ENCODE data around the gene CIBAR2. TPM values are rescaled to one million over a fixed set of nuclear protein-coding genes. Genes with fewer than 3 reads are reported as not detected.
A peak's percentile ranks its signal among the peaks of the same experiment; 100 is the strongest.

CIBAR2 gene
- total and polyA plus RNA-seq, 11 donors = not detected

DNA sequence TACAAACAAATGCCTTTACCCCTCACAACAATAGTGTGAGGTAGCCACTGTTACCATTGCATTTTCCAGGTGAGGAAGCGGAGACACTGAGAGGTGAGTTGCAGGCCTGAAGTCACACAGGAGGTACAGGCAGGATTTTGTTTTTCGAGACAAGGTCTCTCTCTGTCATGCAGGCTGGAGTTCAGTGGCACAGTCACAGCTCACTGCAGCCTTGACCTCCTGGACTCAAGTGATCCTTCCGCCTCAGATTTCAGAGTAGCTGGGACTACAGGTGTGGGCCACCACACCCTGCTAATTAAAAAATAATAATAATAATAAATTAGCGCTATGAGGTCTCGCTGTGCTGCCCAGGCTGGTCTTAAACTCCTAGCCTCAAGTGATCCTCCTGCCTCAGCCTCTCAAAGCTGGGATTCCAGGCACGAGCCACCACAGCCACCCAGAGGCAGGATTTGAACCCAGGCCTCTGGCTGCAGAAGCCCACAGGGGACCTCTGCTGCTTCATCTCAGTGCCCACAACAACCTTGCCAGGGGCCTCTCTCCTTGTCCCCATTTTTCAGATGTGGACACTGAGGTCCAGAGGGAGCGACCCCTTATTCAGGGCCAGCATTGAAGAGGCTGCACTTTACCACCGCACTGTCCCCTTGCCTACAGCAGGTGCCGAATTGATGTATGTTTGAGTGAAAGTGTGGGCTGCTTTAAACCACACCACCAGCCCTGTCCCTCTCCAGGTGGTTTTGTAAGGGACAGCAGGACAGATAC lies 16.0 kb upstream of the CIBAR2 start:
- intact Hi-C loops (cut with DNase I) = loop anchor here in 5 of 10 donors (5.0 to 10.0 kb wide), 5 partner anchors 39 to 427 kb away; no protein-coding TSS in a partner anchor
- Histone ChIP-seq H3K4me3 (no peak overlapping the region), H3K27ac (no peak overlapping the region), H3K27me3 (no peaks in the 10 kb centered on the region), H3K36me3 (no peaks in the 10 kb centered on the region), H3K9me3 (no peaks in the 10 kb centered on the region), H3K4me1 (peaks cover 0 to 60% (median 42%) of the 10 kb centered on the region in 12 donors)
- 85 to 95% (median 87%) methylated on average over 9 of the region's 9 CpGs for WGBS, 4 donors
- TF ChIP-seq POLR2A (IDR thresholded peaks at IDR 0.05) (no peak), CTCF (IDR thresholded peaks at IDR 0.05) (no peak)
- no peak for ATAC-seq
- no peak for DNase-seq

DNA sequence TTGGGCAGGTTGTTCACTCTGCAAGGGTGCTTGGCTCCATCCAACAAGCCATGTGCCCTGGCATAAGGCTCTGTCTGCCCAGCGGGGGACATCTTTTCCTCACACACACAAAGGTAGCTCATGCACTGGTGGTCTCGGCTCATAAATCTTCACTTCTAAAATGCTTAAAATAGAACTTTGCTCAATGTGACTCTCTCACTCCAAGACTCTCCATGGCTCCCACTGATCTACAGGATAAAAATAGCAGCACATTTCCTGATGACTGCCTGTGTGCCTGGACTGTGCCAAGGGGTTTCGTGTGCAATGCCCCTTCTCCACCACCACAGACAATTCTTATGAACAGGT lies 15.1 kb upstream of the CIBAR2 start:
- 81 to 92% (median 85%) methylated on average over 3 of the region's 3 CpGs for WGBS, 4 donors
- DNase-seq (no peak), ATAC-seq (no peak)
- Histone ChIP-seq H3K27ac (no peak overlapping the region), H3K4me1 (peaks cover 0 to 62% (median 42%) of the 10 kb centered on the region in 12 donors), H3K9me3 (no peaks in the 10 kb centered on the region), H3K27me3 (no peaks in the 10 kb centered on the region), H3K4me3 (no peak overlapping the region), H3K36me3 (no peaks in the 10 kb centered on the region)
- intact Hi-C loops (cut with DNase I) = loop anchor here in 5 of 10 donors (5.0 to 10.0 kb wide), 5 partner anchors 40 to 427 kb away; no protein-coding TSS in a partner anchor
- TF ChIP-seq POLR2A (IDR thresholded peaks at IDR 0.05) (no peak), CTCF (IDR thresholded peaks at IDR 0.05) (no peak)

GRCh38 chr16:85126705-85127378 lies 14.6 kb upstream of the CIBAR2 start:
- Histone ChIP-seq H3K27ac (peak overlapping the region in 6 of 12 donors; percentile 18 to 79 (median 60)), H3K4me1 (peaks cover 0 to 62% (median 42%) of the 10 kb centered on the region in 12 donors), H3K4me3 (no peak overlapping the region), H3K27me3 (no peaks in the 10 kb centered on the region), H3K36me3 (no peaks in the 10 kb centered on the region), H3K9me3 (no peaks in the 10 kb centered on the region)
- no peak for TF ChIP-seq CTCF (IDR thresholded peaks at IDR 0.05)
- no peak for TF ChIP-seq POLR2A (IDR thresholded peaks at IDR 0.05)
- intact Hi-C loops (cut with DNase I) = loop anchor here in 5 of 10 donors (5.0 to 10.0 kb wide), 5 partner anchors 40 to 428 kb away; no protein-coding TSS in a partner anchor
- DNase-seq (no peak), ATAC-seq (peak in 3 of 4 donors; percentile 17 to 27 (median 23))
- 42 to 48% (median 47%) methylated on average over 17 to 20 of the region's 20 CpGs for WGBS, 4 donors

DNA sequence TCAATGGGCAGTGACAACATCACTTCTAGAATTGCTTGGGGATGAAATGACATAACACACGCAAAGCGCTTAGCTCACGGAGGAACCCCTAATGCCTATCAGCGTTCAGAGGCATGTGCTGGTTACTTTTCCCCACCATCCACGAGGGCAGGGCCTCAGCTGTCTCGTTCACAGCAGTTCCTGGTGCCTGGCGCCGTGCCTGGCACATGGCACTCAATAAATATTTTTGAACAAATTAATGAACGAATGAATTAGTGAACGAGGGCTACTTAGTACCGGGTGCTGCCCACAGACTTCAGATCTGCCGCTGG lies 14.1 kb upstream of the CIBAR2 start:
- 72 to 82% (median 79%) methylated on average over 12 of the region's 12 CpGs for WGBS, 4 donors
- Histone ChIP-seq H3K27me3 (no peaks in the 10 kb centered on the region), H3K36me3 (no peaks in the 10 kb centered on the region), H3K4me3 (no peak overlapping the region), H3K9me3 (no peaks in the 10 kb centered on the region), H3K27ac (peak overlapping the region in 8 of 12 donors; percentile 18 to 84 (median 73)), H3K4me1 (peaks cover 0 to 62% (median 42%) of the 10 kb centered on the region in 12 donors)
- intact Hi-C loops (cut with DNase I) = loop anchor here in 5 of 10 donors (5.0 to 10.0 kb wide), 5 partner anchors 41 to 428 kb away; no protein-coding TSS in a partner anchor
- DNase-seq (no peak), ATAC-seq (no peak)
- TF ChIP-seq CTCF (IDR thresholded peaks at IDR 0.05) (no peak), POLR2A (IDR thresholded peaks at IDR 0.05) (no peak)
